Peyer's patch (tissue), 4 donors: Measurements from ENCODE around the gene CDH4. TPM values are rescaled to one million over a fixed set of nuclear protein-coding genes. Genes with fewer than 3 reads are reported as not detected.

Experiments used
- DNase-seq, 3 donors: peaks; one replicate each; pipeline ENCODE4 v3.0.0-alpha.2; 2017 to 2019
- H3K27ac ChIP-seq, 4 donors: fragments of 200-600 bp; sonication (generic); one replicate each; pipeline ENCODE4 v1.5.1; 2016 to 2019
- H3K27me3 ChIP-seq, 2 donors: fragments of 200-600 bp; sonication (generic); one replicate each; pipeline ENCODE4 v1.5.1; 2019
- H3K36me3 ChIP-seq, 3 donors: fragments of 200-600 bp; sonication (generic); one replicate each; pipeline ENCODE4 v1.5.1; 2016 to 2019
- H3K4me1 ChIP-seq, 4 donors: fragments of 200-600 bp; sonication (generic); one replicate each; pipeline ENCODE4 v1.5.1; 2016 to 2019
- H3K4me3 ChIP-seq, 4 donors: fragments of 200-600 bp; sonication (generic); 1 replicate in 3 of 4; 2 replicates in 1 of 4; pipeline ENCODE4 v1.5.1; 2016 to 2019; ENCODE audit warnings: mild to moderate bottlenecking in 1 of 4
- H3K9me3 ChIP-seq, 4 donors: fragments of 200-600 bp; sonication (generic); one replicate each; pipeline ENCODE4 v1.5.1; 2016 to 2019; ENCODE audit warnings: mild to moderate bottlenecking in 1 of 4
- POLR2A ChIP-seq, 2 donors: fragments of 450-650 bp; IDR thresholded peaks; one replicate each; pipeline ENCODE4 v1.5.1; 2017; ENCODE audit warnings: antibody characterized with exemption in 2 of 2, mild to moderate bottlenecking in 2 of 2, moderate library complexity in 2 of 2
- total RNA-seq, 4 donors: library from RNA; depleted of rRNA; stranded (reverse); fragments of >200 nt; gene quantifications; one replicate each; pipeline ENCODE4 v1.1.0, GENCODE V29; 2016
- TF ChIP-seq, protein P1 (sequence below), 6 experiments: fragments of 450-650 bp in 4 of 6; fragments of 200-600 bp in 2 of 6; sonication (generic) in 1 of 6; IDR thresholded peaks; one replicate each; pipeline ENCODE4 v1.5.1; 2017 to 2019; ENCODE audit warnings: antibody characterized with exemption in 6 of 6, mild to moderate bottlenecking in 3 of 6, moderate library complexity in 1 of 6

CDH4 gene
- total RNA-seq, 4 donors from 2014 or later = 0.27 TPM; not detected in 3

DNA sequence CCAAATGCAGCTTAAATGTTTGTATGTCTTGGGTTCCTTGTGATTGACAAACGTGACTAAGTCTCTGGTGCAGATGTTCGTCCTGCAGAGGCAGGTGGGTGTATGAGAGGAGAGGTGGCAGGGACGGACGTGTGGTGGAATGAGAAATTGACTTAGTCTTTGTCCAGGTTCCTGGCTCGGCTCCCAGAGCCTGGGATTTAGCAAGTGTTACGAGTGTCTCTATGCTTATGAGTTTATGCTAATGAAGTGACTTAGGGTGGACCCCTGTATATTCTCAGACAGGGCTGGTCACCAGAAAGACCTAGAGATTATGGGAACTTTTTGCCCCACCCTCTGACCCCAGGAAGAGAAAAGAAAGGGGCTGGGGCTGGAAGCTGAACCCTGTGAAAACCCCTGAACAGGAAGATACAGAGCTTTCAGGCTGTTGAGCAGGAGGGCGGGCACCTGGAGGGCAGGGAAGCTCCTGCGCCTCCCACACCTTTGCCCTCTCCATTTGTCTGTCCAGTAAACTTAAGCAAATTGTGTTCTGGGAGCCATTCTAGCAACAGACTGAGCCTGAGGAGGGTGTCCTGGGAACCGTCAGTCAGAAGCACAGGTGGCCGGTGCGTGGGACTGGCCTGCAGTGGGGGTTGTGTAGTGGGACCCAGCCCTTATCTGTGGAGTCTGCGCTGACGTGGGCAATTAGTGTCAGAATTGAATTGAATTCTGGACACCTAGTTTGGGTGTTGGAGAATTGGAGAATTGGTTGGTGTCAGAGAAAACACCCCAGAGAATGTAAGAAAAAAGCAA, 362.1 kb downstream of the CDH4 start:
- Histone ChIP-seq H3K9me3 (no peaks in the 10 kb centered on the region), H3K4me1 (no peaks in the 10 kb centered on the region), H3K27ac (no peak overlapping the region), H3K36me3 (no peaks in the 10 kb centered on the region), H3K4me3 (no peak overlapping the region), H3K27me3 (no peaks in the 10 kb centered on the region)
- DNase-seq = no peak
- no peak for TF ChIP-seq POLR2A (IDR thresholded peaks at IDR 0.05)
- TF ChIP-seq, protein P1, sequence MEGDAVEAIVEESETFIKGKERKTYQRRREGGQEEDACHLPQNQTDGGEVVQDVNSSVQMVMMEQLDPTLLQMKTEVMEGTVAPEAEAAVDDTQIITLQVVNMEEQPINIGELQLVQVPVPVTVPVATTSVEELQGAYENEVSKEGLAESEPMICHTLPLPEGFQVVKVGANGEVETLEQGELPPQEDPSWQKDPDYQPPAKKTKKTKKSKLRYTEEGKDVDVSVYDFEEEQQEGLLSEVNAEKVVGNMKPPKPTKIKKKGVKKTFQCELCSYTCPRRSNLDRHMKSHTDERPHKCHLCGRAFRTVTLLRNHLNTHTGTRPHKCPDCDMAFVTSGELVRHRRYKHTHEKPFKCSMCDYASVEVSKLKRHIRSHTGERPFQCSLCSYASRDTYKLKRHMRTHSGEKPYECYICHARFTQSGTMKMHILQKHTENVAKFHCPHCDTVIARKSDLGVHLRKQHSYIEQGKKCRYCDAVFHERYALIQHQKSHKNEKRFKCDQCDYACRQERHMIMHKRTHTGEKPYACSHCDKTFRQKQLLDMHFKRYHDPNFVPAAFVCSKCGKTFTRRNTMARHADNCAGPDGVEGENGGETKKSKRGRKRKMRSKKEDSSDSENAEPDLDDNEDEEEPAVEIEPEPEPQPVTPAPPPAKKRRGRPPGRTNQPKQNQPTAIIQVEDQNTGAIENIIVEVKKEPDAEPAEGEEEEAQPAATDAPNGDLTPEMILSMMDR (IDR thresholded peaks at IDR 0.05) = no peak

DNA sequence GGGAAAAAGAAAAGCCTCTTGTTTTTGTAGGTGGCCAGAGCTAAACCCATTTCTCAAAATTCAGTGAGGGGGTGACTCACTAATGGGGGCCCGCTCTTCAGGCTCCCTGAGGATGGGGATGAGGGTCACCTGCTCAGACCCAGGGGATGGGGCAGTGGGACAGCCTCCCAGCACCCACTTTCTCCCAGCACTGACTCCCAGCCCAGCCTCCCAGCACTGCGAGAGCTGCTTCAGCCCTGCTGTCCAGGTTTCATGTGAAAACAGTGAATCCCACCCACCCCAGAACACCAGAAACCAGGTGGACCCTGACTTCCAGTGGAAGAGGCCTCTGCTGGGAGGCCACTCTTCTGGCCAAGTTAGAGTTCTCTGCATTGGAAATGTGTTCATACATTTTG, 362.6 kb downstream of the CDH4 start:
- H3K27me3 ChIP-seq = no peaks in the 10 kb centered on the region
- H3K4me1 ChIP-seq = no peaks in the 10 kb centered on the region
- H3K27ac ChIP-seq = no peak overlapping the region
- H3K4me3 ChIP-seq = no peak overlapping the region
- DNase-seq = no peak
- TF ChIP-seq, protein P1 (IDR thresholded peaks at IDR 0.05) = no peak
- TF ChIP-seq POLR2A (IDR thresholded peaks at IDR 0.05) = no peak
- no peaks in the 10 kb centered on the region for H3K36me3 ChIP-seq
- H3K9me3 ChIP-seq = no peaks in the 10 kb centered on the region

DNA sequence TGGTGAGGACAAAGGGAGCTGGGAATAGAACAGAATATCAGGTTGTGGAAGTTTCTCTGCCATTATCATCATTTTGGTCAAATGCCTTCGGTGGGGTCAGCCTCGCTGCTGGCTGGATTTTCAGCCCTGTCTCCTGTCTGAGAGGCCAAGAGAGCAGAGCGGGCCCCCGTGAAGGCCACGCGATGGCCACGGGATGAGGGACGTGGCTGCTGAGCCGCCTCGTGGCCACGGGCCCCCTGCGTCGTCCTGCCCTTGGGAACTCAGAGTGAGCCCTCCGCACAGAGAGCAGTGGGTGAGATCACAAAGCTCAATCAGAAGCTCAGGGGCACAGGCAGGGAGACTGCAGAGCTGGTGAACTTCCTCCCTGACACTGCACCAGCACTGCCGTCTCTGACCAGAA, 363.7 kb downstream of the CDH4 start:
- DNase-seq = no peak
- Histone ChIP-seq H3K36me3 (no peaks in the 10 kb centered on the region), H3K4me1 (no peaks in the 10 kb centered on the region), H3K4me3 (no peak overlapping the region), H3K9me3 (no peaks in the 10 kb centered on the region), H3K27ac (no peak overlapping the region), H3K27me3 (no peaks in the 10 kb centered on the region)
- TF ChIP-seq POLR2A (IDR thresholded peaks at IDR 0.05) = no peak
- TF ChIP-seq, protein P1 (IDR thresholded peaks at IDR 0.05) = no peak

DNA sequence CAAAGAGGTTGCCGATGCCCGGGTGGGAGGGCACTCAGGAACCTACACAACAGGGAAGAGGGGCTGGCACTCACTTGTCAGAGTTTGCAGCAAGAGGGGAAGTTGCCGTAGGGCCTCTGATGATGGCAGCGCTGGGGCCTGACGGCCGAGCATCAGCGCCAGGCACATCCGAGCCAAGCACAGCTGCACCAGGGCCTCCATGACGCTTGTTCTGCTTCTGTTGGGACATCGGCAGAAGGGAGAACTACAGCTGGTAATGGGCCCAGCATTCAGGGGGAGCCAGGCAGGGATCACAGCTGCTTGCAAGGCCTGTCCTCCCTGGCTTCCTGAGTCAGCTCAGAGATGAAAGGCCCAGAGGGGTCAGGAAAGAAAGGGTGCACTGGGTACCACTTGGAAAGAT, 367.7 kb downstream of the CDH4 start:
- Histone ChIP-seq H3K27me3 (no peaks in the 10 kb centered on the region), H3K4me1 (no peaks in the 10 kb centered on the region), H3K4me3 (no peak overlapping the region), H3K27ac (no peak overlapping the region), H3K9me3 (no peaks in the 10 kb centered on the region), H3K36me3 (no peaks in the 10 kb centered on the region)
- no peak for TF ChIP-seq POLR2A (IDR thresholded peaks at IDR 0.05)
- TF ChIP-seq, protein P1 (IDR thresholded peaks at IDR 0.05) = no peak
- DNase-seq = no peak

DNA sequence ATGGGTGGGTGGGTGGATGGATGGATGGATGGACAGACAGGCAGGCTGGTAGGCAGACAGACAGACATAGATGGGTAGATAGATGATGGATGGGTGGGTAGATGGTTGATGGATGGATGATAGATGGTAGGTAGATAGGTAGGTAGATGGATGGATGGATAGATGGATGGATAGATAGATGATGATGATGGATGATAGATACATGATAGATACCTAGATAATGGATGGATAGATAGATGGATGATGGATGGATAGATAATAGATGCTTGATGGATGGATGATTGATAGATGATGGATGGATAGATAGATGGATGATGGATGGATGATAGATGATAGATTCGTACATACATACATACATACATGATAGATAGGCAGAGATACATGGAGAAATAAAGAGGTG, 368.1 kb downstream of the CDH4 start:
- Histone ChIP-seq H3K27me3 (no peaks in the 10 kb centered on the region), H3K27ac (no peak overlapping the region), H3K4me1 (no peaks in the 10 kb centered on the region), H3K9me3 (no peaks in the 10 kb centered on the region), H3K4me3 (no peak overlapping the region), H3K36me3 (no peaks in the 10 kb centered on the region)
- no peak for DNase-seq
- no peak for TF ChIP-seq POLR2A (IDR thresholded peaks at IDR 0.05)

DNA sequence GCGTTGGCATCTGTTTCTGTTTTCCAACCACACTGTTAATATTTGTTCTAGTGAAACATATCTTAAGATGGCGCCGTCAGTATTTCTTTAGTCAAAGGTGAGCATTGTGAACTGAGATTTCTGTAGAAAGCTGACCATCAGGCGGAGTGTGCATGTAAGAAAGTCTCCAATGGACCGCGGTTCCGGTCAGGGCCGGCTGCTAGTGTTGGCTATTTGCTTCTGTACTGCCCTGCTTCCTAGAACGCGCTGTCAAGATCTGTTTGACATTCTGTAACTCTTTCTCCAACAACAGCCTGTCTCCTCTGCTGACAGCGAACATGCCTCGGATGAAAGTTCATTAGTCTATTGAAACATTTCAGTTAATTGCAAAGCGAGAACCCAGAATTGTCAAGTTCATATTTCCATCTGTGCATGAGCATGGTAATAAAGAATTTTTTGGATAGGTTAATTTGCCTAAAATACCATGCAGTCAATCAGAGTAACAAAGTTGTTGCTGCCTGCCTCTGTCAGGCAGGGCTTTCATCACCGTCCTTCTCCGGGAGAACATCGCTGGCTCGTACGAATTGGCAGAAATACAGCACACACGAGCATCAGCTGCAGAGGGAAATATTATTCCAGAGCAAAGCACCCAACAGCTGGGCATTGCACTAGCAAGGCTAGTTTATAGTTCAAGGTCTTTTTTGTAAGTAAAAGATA, 369.1 kb downstream of the CDH4 start:
- H3K4me3 ChIP-seq = no peak overlapping the region
- no peaks in the 10 kb centered on the region for H3K27me3 ChIP-seq
- no peak overlapping the region for H3K27ac ChIP-seq
- no peaks in the 10 kb centered on the region for H3K9me3 ChIP-seq
- TF ChIP-seq, protein P1 (IDR thresholded peaks at IDR 0.05) = no peak
- TF ChIP-seq POLR2A (IDR thresholded peaks at IDR 0.05) = no peak
- DNase-seq = no peak
- no peaks in the 10 kb centered on the region for H3K36me3 ChIP-seq
- no peaks in the 10 kb centered on the region for H3K4me1 ChIP-seq
